DND-41 (cell line): ENCODE measurements around the gene MYOF.

ENCODE experiments used
- ATAC-seq: fragments of 200-7000 bp; cut with Tn5 transposase; 3 replicates; pipeline ENCODE4 v1.9.1; 2021; ENCODE audit warnings: low read depth; ENCODE audit not compliant: insufficient read depth
- DNase-seq: peaks from one replicate; pipeline ENCODE4 v3.0.0-alpha.2; 2020
- H2AFZ ChIP-seq: 2 replicates; pipeline ENCODE4 v1.6.0; 2012; ENCODE audit warnings: low read depth, low read length
- H3K27ac ChIP-seq: 2 replicates; pipeline ENCODE4 v1.5.1; 2012; ENCODE audit warnings: low read length, inconsistent platforms
- H3K27me3 ChIP-seq: fragments of 200-600 bp; sonication (generic); 2 replicates; pipeline ENCODE4 v1.6.0; 2012; ENCODE audit warnings: low read length, mild to moderate bottlenecking, inconsistent platforms; ENCODE audit not compliant: insufficient read depth, poor library complexity
- H3K36me3 ChIP-seq: 2 replicates; pipeline ENCODE4 v1.5.1; 2012; ENCODE audit warnings: low read length, inconsistent platforms; ENCODE audit not compliant: insufficient read depth
- H3K4me1 ChIP-seq: 2 replicates; pipeline ENCODE4 v1.5.1; 2012; ENCODE audit warnings: mild to moderate bottlenecking, low read length; ENCODE audit not compliant: insufficient read depth
- H3K4me2 ChIP-seq: 2 replicates; pipeline ENCODE4 v1.6.0; 2012; ENCODE audit warnings: mild to moderate bottlenecking, moderate library complexity, low read length, inconsistent platforms; ENCODE audit not compliant: insufficient read depth
- H3K4me3 ChIP-seq, 2 experiments: fragments of 200-600 bp in 1 of 2; shearing (Covaris generic) in 1 of 2; 2 replicates each; pipeline ENCODE4 v1.5.1; 2012 to 2016; ENCODE audit warnings: inconsistent platforms in 2 of 2, low read length in 2 of 2, mild to moderate bottlenecking in 2 of 2, low read depth in 1 of 2, moderate library complexity in 1 of 2
- H3K79me2 ChIP-seq: 2 replicates; pipeline ENCODE4 v1.6.0; 2012; ENCODE audit warnings: low read length, inconsistent platforms; ENCODE audit not compliant: insufficient read depth
- H3K9ac ChIP-seq: 2 replicates; pipeline ENCODE4 v1.6.0; 2012; ENCODE audit warnings: low read depth, mild to moderate bottlenecking, inconsistent platforms, low read length, moderate library complexity
- H3K9me3 ChIP-seq: 2 replicates; pipeline ENCODE4 v1.5.1; 2012; ENCODE audit warnings: low read length, moderate library complexity, mild to moderate bottlenecking, inconsistent platforms; ENCODE audit not compliant: insufficient read depth, severe bottlenecking
- H4K20me1 ChIP-seq: 2 replicates; pipeline ENCODE4 v1.6.0; 2012; ENCODE audit warnings: low read length; ENCODE audit not compliant: insufficient read depth
- EZH2 ChIP-seq: IDR thresholded peaks from 3 replicates; pipeline ENCODE4 v1.6.1; 2012; ENCODE audit warnings: borderline replicate concordance, low read depth, mild to moderate bottlenecking, moderate library complexity, low read length, inconsistent platforms; ENCODE audit not compliant: severe bottlenecking
- TF ChIP-seq, protein P1 (sequence below): IDR thresholded peaks from 2 replicates; pipeline ENCODE4 v1.5.1; 2012; ENCODE audit warnings: borderline replicate concordance, low read length, moderate library complexity, mild to moderate bottlenecking; ENCODE audit not compliant: poor library complexity, severe bottlenecking; ENCODE audit errors: extremely low read depth

MYOF gene

DNA sequence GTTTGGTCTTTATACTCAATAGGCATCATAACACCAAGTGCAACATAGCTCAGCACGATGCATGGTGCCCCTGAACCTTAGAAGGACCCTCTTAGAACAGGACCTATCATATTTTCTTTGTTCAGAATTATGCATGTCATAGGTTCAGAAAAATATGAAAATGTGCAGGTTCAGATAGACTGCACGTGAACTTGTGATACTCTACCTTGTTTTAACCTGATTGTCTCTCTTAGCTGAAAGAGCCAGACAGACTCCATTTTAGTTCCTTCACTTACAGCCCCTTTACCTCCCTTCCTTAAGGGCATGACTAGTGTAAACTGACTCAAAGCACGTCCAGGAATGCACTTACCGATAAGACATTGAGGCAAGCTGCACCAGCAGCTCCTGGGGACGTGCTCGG is 35.1 kb downstream of the MYOF start:
- DNase-seq (no peak), ATAC-seq (no peak)
- no peaks in the 10 kb centered on the region for H4K20me1 ChIP-seq
- no peak overlapping the region for H3K27ac ChIP-seq
- H3K27me3 ChIP-seq, result peaks cover 7% of the 10 kb centered on the region
- no peak overlapping the region for H3K9ac ChIP-seq
- no peaks in the 10 kb centered on the region for H3K4me1 ChIP-seq
- H3K4me3 ChIP-seq, result no peak overlapping the region
- H3K79me2 ChIP-seq, result no peaks in the 10 kb centered on the region
- TF ChIP-seq, protein P1, sequence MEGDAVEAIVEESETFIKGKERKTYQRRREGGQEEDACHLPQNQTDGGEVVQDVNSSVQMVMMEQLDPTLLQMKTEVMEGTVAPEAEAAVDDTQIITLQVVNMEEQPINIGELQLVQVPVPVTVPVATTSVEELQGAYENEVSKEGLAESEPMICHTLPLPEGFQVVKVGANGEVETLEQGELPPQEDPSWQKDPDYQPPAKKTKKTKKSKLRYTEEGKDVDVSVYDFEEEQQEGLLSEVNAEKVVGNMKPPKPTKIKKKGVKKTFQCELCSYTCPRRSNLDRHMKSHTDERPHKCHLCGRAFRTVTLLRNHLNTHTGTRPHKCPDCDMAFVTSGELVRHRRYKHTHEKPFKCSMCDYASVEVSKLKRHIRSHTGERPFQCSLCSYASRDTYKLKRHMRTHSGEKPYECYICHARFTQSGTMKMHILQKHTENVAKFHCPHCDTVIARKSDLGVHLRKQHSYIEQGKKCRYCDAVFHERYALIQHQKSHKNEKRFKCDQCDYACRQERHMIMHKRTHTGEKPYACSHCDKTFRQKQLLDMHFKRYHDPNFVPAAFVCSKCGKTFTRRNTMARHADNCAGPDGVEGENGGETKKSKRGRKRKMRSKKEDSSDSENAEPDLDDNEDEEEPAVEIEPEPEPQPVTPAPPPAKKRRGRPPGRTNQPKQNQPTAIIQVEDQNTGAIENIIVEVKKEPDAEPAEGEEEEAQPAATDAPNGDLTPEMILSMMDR, result no peak
- no peak for TF ChIP-seq EZH2
- H3K9me3 ChIP-seq, result no peaks in the 10 kb centered on the region
- no peak overlapping the region for H2AFZ ChIP-seq
- H3K36me3 ChIP-seq, result no peaks in the 10 kb centered on the region
- H3K4me2 ChIP-seq, result no peak overlapping the region

DNA sequence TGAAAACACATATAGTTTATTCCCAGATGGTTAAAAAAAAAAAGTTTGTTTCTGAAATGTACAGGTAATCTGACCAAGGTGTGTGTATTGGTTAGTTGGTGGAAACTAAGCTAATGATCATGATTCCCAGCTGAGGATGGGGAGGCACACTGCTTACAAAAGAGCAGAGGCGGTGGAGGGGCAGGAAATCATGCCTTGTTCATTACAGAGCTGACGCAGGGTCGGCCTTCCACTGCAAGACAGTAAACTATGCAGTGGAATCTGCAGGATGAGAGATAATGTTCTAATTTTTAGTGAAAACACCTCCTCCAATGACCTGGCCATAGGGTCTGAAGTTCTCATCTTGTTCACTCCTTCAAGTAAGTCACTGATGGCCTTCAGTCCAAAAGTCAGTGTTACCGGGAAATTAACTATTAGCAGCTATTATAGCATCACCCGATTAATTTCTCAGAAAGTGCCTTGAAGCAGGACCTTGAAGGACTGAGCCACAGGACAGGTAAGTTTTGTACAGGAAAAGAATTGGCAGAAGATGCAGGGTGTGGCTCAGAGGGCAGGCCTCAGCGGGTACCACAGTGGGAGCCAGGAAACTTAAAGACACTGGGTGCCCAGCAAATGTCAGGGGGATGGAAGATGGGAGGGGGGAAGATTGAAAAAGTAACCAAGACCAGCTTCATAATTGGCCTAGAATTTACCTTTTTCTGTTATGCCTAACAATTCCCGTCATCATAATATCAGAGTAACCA is 36.0 kb downstream of the MYOF start:
- Histone ChIP-seq H3K27me3 (peaks cover 7% of the 10 kb centered on the region), H3K4me3 (no peak overlapping the region), H2AFZ (no peak overlapping the region), H3K9ac (no peak overlapping the region), H4K20me1 (no peaks in the 10 kb centered on the region), H3K4me2 (no peak overlapping the region), H3K79me2 (no peaks in the 10 kb centered on the region), H3K4me1 (no peaks in the 10 kb centered on the region), H3K9me3 (no peaks in the 10 kb centered on the region), H3K27ac (no peak overlapping the region), H3K36me3 (no peaks in the 10 kb centered on the region)
- TF ChIP-seq EZH2, result no peak
- TF ChIP-seq, protein P1, result no peak
- ATAC-seq, result no peak
- no peak for DNase-seq

DNA sequence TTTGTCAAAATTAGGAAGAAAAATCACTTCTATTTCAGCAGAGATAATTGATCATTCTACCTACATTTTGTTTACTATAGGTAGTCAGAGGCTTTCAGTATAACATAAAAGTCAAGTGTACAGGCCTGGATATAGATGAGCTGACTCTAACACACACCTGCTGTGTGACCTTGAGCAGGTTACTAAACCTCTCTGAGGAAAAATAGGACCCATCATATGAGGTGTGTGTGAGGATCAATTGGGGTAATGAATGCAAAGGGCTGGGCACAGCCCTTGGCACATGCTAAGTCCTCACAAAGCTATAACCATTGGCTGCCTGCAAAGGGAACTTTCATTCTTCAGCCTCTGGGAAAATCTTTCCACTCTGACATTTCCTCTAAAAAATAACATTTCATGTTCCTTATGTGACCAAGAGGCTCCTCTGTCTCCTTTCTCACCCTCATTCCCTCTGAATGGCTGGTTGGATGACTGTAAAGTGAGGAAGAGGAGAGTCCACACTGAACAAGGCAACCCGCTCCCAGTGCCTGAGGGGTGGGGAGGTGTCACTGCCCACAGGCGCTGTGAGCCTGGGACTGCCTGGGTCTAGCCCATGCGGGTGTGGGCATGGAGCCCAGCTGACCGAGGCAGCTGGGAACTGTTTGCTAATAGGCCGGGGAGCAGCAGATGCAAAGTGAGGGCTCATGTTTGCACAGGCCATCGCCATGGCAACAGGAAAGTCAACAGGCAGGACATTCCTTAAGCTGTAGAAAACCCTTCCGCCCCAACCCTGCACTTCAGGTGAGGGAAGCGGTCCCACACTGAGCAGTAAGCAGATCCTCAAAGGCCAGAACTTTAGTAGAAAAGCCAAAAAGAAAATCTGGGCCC is 36.8 kb downstream of the MYOF start:
- no peaks in the 10 kb centered on the region for H4K20me1 ChIP-seq
- H3K9me3 ChIP-seq, result no peaks in the 10 kb centered on the region
- DNase-seq (no peak), ATAC-seq (no peak)
- H3K9ac ChIP-seq, result no peak overlapping the region
- H3K4me1 ChIP-seq, result no peaks in the 10 kb centered on the region
- no peaks in the 10 kb centered on the region for H3K36me3 ChIP-seq
- no peak overlapping the region for H2AFZ ChIP-seq
- TF ChIP-seq, protein P1, result no peak
- no peak for TF ChIP-seq EZH2
- H3K4me2 ChIP-seq, result no peak overlapping the region
- H3K79me2 ChIP-seq, result no peaks in the 10 kb centered on the region
- no peak overlapping the region for H3K4me3 ChIP-seq
- H3K27me3 ChIP-seq, result peaks cover 12% of the 10 kb centered on the region
- H3K27ac ChIP-seq, result no peak overlapping the region
